ENCODE measurements around the gene SYNPO2. TPM values are rescaled to one million over a fixed set of nuclear protein-coding genes. Genes with fewer than 3 reads are reported as not detected.
"Not testable (repeated sequence)": the region's sequence is repeated elsewhere in the genome, so short reads cannot be mapped to it uniquely, and the experiment has no call there.

Gene SYNPO2
- total RNA-seq, 2 experiments from 2014 or later = 0.13 to 0.15 TPM

DNA sequence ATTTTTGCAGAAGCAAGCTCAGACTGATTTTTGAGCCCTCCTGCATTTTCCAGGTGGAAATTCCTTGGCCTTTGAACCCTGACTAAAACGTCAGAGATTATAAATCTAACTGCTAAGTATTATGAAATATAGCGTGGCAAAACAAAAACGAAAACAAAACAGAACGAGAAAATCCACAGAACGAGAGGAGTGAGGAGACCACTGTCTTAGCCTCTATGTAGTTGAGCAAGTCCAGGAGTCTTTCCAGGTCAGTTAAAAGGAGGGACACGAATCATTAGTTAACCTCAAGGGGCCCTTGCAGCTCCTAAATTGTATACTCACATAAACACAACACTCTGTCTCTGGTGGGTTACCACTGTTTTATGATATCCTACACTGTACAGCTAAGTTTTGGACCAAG lies 80.2 kb downstream of the SYNPO2 start:
- CTCF ChIA-PET = no interaction called here
- POLR2A ChIA-PET = no interaction called here

DNA sequence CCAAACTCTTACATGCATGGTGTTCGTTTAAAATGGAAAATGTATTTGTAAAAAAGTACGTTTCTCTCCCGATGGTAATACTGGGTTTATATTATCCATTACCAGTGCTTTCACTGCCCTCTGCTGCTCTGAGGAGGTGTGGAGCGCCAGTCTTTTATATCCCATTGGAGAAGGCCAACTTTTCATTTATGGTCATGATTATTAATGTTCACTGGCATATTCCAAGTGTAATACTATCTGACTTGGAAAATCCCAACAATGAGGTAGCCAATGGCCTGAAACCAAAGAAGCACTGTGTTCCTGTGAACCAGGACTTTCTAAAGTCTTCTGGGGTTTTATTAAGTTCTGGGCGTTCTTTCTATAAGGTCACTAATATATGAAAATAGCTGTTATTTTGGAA lies 80.7 kb downstream of the SYNPO2 start:
- CTCF ChIA-PET = no interaction called here
- POLR2A ChIA-PET = no interaction called here

- POLR2A ChIA-PET = no interaction called here
- CTCF ChIA-PET = no interaction called here
These were observed 83.5 kb downstream of the SYNPO2 start for GRCh38 chr4:118972167-118972566.

DNA sequence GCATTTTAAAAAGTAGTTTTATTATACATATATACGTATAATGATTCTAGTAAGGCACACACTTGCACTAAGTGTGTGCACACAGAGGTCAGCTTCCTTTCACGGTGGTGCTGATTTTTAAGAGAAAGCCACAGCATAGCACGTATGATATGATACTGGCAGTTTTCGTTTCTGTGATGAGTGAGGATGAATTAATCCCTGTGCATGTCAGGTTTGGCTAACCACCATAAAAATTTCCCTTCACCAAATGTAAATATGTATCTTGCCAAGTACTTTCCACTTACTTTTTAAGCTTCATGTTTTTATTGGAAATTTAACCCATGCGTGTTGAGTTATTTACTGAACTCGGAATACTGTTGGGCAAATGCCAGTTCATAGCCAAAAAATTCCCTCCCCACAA lies 84.6 kb downstream of the SYNPO2 start:
- ChIA-PET POLR2A (no interaction called here), CTCF (interaction anchor here (1.0 kb wide), 1 partner anchor 8 kb away, joined by 4 read pairs; no protein-coding TSS in a partner anchor)

GRCh38 chr4:118974758-118975157 lies 86.1 kb downstream of the SYNPO2 start:
- POLR2A ChIA-PET = no interaction called here
- CTCF ChIA-PET = interaction anchor here (0.6 kb wide), 1 partner anchor 654 kb away, joined by 3 read pairs; the partner anchor contains the start of gene PDE5A

GRCh38 chr4:118975449-118976192 lies 87.0 kb downstream of the SYNPO2 start:
- ChIA-PET CTCF (no interaction called here), POLR2A (no interaction called here)

DNA sequence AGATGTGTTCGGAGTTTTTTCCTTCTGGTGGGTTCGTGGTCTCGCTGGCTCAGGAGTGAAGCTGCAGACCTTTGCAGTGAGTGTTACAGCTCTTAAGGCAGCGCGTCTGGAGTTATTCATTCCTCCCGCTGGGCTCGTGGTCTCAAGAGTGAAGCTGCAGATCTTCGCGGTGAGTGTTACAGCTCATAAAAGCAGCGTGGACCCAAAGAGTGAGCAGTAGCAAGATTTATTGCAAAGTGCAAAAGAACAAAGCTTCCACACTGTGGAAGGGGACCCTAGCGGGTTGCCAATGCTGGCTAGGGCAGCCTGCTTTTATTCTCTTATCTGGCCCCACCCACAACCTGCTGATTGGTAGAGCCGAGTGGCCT lies 87.5 kb downstream of the SYNPO2 start:
- POLR2A ChIA-PET, CTCF ChIA-PET: not testable (repeated sequence)

- POLR2A ChIA-PET, CTCF ChIA-PET: not testable (repeated sequence)
These were observed 88.4 kb downstream of the SYNPO2 start for GRCh38 chr4:118977100-118977499.

DNA sequence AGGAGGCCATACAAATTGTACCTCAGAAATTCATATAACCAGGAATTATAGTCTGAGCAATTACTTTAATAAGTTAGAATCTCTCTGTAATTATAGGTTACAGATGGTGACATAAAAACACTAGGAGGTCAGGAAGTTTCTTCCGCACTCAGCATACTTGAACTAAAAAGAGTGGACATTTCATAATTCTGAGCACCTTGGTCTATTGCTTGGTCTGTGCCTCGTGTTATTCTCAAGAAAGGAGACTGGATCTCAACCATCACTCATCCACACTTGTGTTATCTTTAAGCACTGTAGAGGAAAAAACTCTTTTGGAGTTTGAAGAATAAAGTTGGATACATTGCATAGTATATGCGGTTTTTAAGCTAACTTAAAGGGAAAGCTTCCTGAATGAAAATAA lies 91.1 kb downstream of the SYNPO2 start:
- CTCF ChIA-PET = no interaction called here
- POLR2A ChIA-PET = no interaction called here

- POLR2A ChIA-PET = no interaction called here
- CTCF ChIA-PET = interaction anchor here (0.6 to 1.5 kb wide), 4 partner anchors 8 to 14 kb away, joined by 3 to 4 read pairs (median 4); no protein-coding TSS in a partner anchor
These were observed 92.7 kb downstream of the SYNPO2 start for GRCh38 chr4:118981171-118981838.

GRCh38 chr4:118981839-118982381 lies 93.3 kb downstream of the SYNPO2 start:
- CTCF ChIA-PET = interaction anchor here (0.6 to 1.5 kb wide), 4 partner anchors 9 to 13 kb away, joined by 3 to 4 read pairs (median 4); no protein-coding TSS in a partner anchor
- POLR2A ChIA-PET = no interaction called here

DNA sequence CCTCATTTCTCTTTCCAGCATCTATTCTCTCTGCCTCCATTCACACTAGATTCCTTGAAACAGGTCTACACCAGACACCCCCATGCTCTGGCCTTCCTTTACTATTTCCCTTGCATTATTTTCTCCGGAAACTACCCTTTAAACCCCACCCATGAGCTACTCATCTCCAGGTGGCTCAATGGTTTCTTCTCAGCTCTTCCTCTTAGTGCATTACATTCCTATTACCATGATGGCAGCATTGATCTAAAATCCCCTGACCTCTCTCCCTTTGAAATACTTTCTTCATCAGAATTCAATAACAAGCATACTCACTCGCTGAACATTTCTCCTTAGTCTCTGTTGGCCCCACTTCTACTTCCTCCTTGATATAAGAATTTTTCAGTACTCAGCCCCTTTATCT lies 94.6 kb downstream of the SYNPO2 start:
- ChIA-PET CTCF (no interaction called here), POLR2A (no interaction called here)

GRCh38 chr4:118983831-118984230 lies 95.2 kb downstream of the SYNPO2 start:
- ChIA-PET CTCF (no interaction called here), POLR2A (no interaction called here)

- CTCF ChIA-PET = no interaction called here
- POLR2A ChIA-PET = no interaction called here
These were observed 96.7 kb downstream of the SYNPO2 start for GRCh38 chr4:118985170-118986000.

DNA sequence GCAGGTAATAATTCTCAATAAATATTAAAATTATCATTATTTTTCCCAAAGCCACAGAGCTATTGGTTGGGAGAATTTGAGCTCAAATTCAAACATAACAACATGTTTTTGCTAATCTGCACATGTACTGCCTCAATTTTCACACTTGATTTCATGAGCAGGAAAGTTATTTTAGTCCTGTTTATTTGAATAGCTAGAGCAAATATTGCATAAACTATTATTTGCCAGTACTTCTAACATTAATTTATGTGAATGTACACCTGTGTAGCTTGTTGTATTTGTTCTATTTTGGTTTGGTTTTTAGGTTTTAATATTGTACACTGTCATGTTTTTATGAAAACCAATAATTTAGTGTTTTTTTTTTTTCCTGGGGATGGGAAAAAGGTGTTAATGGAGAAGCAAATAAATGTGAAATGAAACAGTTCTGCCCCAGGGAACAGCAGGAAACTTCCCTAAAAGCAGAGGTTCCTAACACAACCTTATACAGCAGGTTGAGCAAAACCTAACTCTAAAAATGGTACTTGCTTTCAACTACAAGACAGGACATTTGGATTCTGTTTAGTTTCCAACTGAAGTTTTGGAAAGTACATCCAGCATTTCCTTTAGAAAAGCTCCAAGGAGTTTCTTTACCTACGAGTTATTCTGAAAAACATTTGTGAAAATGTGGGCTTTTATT lies 99.4 kb downstream of the SYNPO2 start:
- POLR2A ChIA-PET = no interaction called here
- CTCF ChIA-PET = no interaction called here

GRCh38 chr4:118988635-118988972 lies 100.0 kb downstream of the SYNPO2 start:
- CTCF ChIA-PET = no interaction called here

GRCh38 chr4:118989098-118990080 lies 100.7 kb downstream of the SYNPO2 start:
- ChIA-PET POLR2A (no interaction called here), CTCF (interaction anchor here (0.5 kb wide), 1 partner anchor 295 kb away, joined by 3 read pairs; no protein-coding TSS in a partner anchor)

More at GRCh38 chr4:118988635-118988972, 100.0 kb downstream of the SYNPO2 start:
- POLR2A ChIA-PET = no interaction called here

DNA sequence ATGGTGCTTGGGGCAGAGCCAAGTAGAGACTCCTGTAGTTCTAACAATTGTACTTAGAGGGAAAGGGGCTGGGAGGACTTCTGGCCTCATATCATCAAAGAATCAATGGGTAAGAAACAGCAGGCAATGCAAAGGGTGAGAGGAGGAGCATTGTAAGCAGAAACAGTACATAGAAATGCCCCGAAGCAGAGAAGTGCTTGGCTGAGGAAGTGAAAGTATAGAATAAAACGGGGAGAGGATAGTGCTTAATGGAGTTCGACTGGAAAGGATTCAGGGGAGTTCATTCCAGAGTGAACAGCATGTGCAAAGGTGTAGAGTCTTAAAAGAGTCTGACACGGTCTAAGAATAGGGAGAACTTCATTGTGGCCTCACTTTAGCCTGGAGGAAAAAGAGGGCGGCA lies 103.0 kb downstream of the SYNPO2 start:
- CTCF ChIA-PET = no interaction called here
- POLR2A ChIA-PET = interaction anchor here (0.5 kb wide), 1 partner anchor 1054 kb away, joined by 19 read pairs; no protein-coding TSS in a partner anchor

DNA sequence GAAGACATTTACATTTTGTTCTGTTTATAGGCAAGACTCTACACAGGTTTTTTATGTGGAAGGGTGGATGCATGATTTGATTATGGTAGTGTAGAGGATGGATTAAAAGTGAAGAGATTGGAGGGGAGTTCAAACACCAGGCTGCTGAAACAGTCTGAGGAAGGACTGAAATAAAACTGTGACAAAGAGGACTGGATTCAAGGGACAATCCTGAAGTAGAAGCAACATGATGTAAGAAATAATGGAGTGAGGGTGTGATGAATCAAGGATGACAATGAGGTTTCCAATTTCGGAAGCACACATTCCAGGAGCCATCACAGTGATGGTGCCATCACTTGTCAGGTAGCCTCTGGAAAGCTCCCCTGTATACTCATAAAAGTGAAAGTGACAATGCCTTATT lies 103.5 kb downstream of the SYNPO2 start:
- POLR2A ChIA-PET = no interaction called here
- CTCF ChIA-PET = no interaction called here

Data from activated CD8-positive, alpha-beta memory T cell treated with anti-CD3 and anti-CD28 coated beads for 36 hours (primary cell).